Pancreas (tissue), 10 donors: ENCODE measurements around the gene CTNNA2. TPM values are rescaled to one million over a fixed set of nuclear protein-coding genes. Genes with fewer than 3 reads are reported as not detected.

Experiments used
- ATAC-seq, 4 donors: fragments of 200-7000 bp; cut with Tn5 transposase; one replicate each; pipeline versions ENCODE4 v1.8.0 to v1.9.1; 2020; ENCODE audit warnings: mild to moderate bottlenecking in 4 of 4, moderate library complexity in 4 of 4
- DNase-seq, 6 donors: peaks; one replicate each; pipeline ENCODE4 v3.0.0-alpha.2; 2020
- FAIRE-seq: peaks from 2 replicates; lab custom pipeline; 2012; peaks lifted over from hg19 to GRCh38; lab: Jason Lieb, UNC
- H3K27ac ChIP-seq, 4 donors: fragments of 200-600 bp; sonication (generic); 1 replicate in 3 of 4; 2 replicates in 1 of 4; pipeline versions ENCODE4 v1.5.0 to v1.8.0; 2020
- H3K27me3 ChIP-seq, 4 donors: fragments of 200-600 bp; one replicate each; pipeline ENCODE4 v1.8.0; 2021
- H3K36me3 ChIP-seq, 3 donors: fragments of 200-600 bp; sonication (generic) in 1 of 3; one replicate each; pipeline versions ENCODE4 v1.5.0 to v1.8.0; 2020 to 2021
- H3K4me1 ChIP-seq, 3 donors: fragments of 200-600 bp; one replicate each; pipeline ENCODE4 v1.8.0; 2021
- H3K4me3 ChIP-seq, 4 donors: fragments of 200-600 bp; sonication (generic) in 2 of 4; one replicate each; pipeline versions ENCODE4 v1.5.0 to v1.8.0; 2020 to 2021
- H3K9me3 ChIP-seq, 4 donors: fragments of 200-600 bp; one replicate each; pipeline ENCODE4 v1.8.0; 2021
- CTCF ChIP-seq, 4 donors: fragments of 200-600 bp; sonication (generic) in 3 of 4; IDR thresholded peaks; one replicate each; pipeline versions ENCODE4 v1.5.0 to v1.8.0; 2021; ENCODE audit warnings: antibody characterized with exemption in 4 of 4
- WGBS, 2 donors: extraction: QIAGEN DNeasy Blood & Tissue Kit; methylation state at CpG; one replicate each; pipeline ENCODE4 v1.1.7; 2013; 5-methylcytosine and 5-hydroxymethylcytosine counted together
- intact Hi-C, 3 donors: fragments of 100-400 bp; cut with DNase I; formaldehyde crosslinking; loops; one replicate each; pipeline versions ENCODE4 v1.11.1 to v1.14.2; 2022
- polyA plus RNA-seq, 2 donors: library from polyadenylated mRNA; stranded (reverse); fragments of 200-250 nt; gene quantifications; one replicate each; pipeline ENCODE4 v1.2.3, GENCODE V29; 2013
- total RNA-seq, 6 donors: library from RNA; stranded (reverse); fragmentation: NEBNext Ultra II Directional in 4 of 6; extraction: Animal tissue kit (Norgen Biotek cat#: 25700) in 4 of 6; gene quantifications; one replicate each; pipeline versions ENCODE4 v1.2.1 to v1.2.4, GENCODE V29; 2021 to 2023
- donor health status: healthy with polysubstance abuse.
- donor health status: DM: no; HTN: no; CAD: no; lungs with moderate emphysema.
- donor health status: DM: no; HTN: no; CAD: no.
- donor health status: control.
- donor health status: control.
- donor health status: Bipolar disorder and iron deficiency.
- donor health status: DM: yes; HTN: yes; CAD: no.
- donor health status: DM: no; HTN: no; CAD: no.
- donor health status: DM: no; HTN: no; CAD: no.
- donor health status: DM: yes; HTN: yes; CAD: no.

Gene CTNNA2
- total and polyA plus RNA-seq, 8 donors, result 0.25 to 12.1 (median 2.1) TPM

GRCh38 chr2:80396276-80396675, 883.4 kb downstream of the CTNNA2 start:
- intact Hi-C loops, result no loop called here
- DNase-seq (no peak), FAIRE-seq (no peak), ATAC-seq (no peak)
- Histone ChIP-seq H3K4me3 (no peak overlapping the region), H3K4me1 (no peaks in the 10 kb centered on the region), H3K9me3 (no peaks in the 10 kb centered on the region), H3K27ac (no peak overlapping the region), H3K36me3 (no peaks in the 10 kb centered on the region), H3K27me3 (no peaks in the 10 kb centered on the region)
- TF ChIP-seq CTCF (IDR thresholded peaks at IDR 0.05), result no peak

- no peaks in the 10 kb centered on the region for H3K27me3 ChIP-seq
- 28 to 32% methylated on average over 4 of the region's 4 CpGs for WGBS, 2 donors
- intact Hi-C loops, result no loop called here
- no peak overlapping the region for H3K27ac ChIP-seq
- FAIRE-seq, result no peak
- H3K4me1 ChIP-seq, result no peaks in the 10 kb centered on the region
- H3K9me3 ChIP-seq, result no peaks in the 10 kb centered on the region
- H3K4me3 ChIP-seq, result no peak overlapping the region
- DNase-seq, result no peak
- TF ChIP-seq CTCF (IDR thresholded peaks at IDR 0.05), result no peak
- H3K36me3 ChIP-seq, result no peaks in the 10 kb centered on the region
- ATAC-seq, result no peak
Measured at GRCh38 chr2:80403081-80403480, 890.2 kb downstream of the CTNNA2 start.

GRCh38 chr2:80407377-80407776, 894.5 kb downstream of the CTNNA2 start:
- FAIRE-seq (no peak), ATAC-seq (no peak), DNase-seq (no peak)
- 38 to 43% methylated on average over 4 of the region's 4 CpGs for WGBS, 2 donors
- Histone ChIP-seq H3K27me3 (no peaks in the 10 kb centered on the region), H3K36me3 (no peaks in the 10 kb centered on the region), H3K4me1 (no peaks in the 10 kb centered on the region), H3K9me3 (no peaks in the 10 kb centered on the region), H3K4me3 (no peak overlapping the region), H3K27ac (no peak overlapping the region)
- intact Hi-C loops, result no loop called here
- no peak for TF ChIP-seq CTCF (IDR thresholded peaks at IDR 0.05)

- TF ChIP-seq CTCF (IDR thresholded peaks at IDR 0.05), result no peak
- 23 to 37% methylated on average over 3 of the region's 3 CpGs for WGBS, 2 donors
- FAIRE-seq, result no peak
Measured at GRCh38 chr2:80410346-80410745, 897.5 kb downstream of the CTNNA2 start.

GRCh38 chr2:80413136-80413535, 900.3 kb downstream of the CTNNA2 start:
- no peak for ATAC-seq
- intact Hi-C loops, result no loop called here

More at GRCh38 chr2:80410346-80410745, 897.5 kb downstream of the CTNNA2 start:
- Histone ChIP-seq H3K9me3 (no peaks in the 10 kb centered on the region), H3K4me3 (no peak overlapping the region), H3K36me3 (no peaks in the 10 kb centered on the region), H3K4me1 (no peaks in the 10 kb centered on the region), H3K27ac (no peak overlapping the region), H3K27me3 (no peaks in the 10 kb centered on the region)
- ATAC-seq, result no peak
- intact Hi-C loops, result no loop called here
- no peak for DNase-seq

More at GRCh38 chr2:80413136-80413535, 900.3 kb downstream of the CTNNA2 start:
- Histone ChIP-seq H3K4me1 (no peaks in the 10 kb centered on the region), H3K36me3 (no peaks in the 10 kb centered on the region), H3K9me3 (no peaks in the 10 kb centered on the region), H3K4me3 (no peak overlapping the region), H3K27ac (no peak overlapping the region), H3K27me3 (no peaks in the 10 kb centered on the region)
- TF ChIP-seq CTCF (IDR thresholded peaks at IDR 0.05), result no peak
- WGBS, 2 donors, result 64 to 70% methylated on average over 3 of the region's 3 CpGs
- no peak for DNase-seq
- FAIRE-seq, result no peak
